CD4-positive, CD25-positive, alpha-beta regulatory T cell (primary cell): ENCODE measurements around the gene NDUFAF4. TPM values are rescaled to one million over a fixed set of nuclear protein-coding genes. Genes with fewer than 3 reads are reported as not detected.

Experiments used
- ATAC-seq, 2 donors: fragments of 150-1000 bp; cut with Tn5 transposase; one replicate each; pipeline ENCODE4 v1.10.0; 2021; ENCODE audit warnings: low read depth in 2 of 2, moderate number of reproducible peaks in 2 of 2, moderate library complexity in 1 of 2
- DNase-seq, 3 donors: peaks; one replicate each; pipeline versions ENCODE4 v3.0.0 to v3.0.0-alpha.2; 2012 to 2022; ENCODE audit warnings: mixed read lengths in 1 of 3
- H3K27ac ChIP-seq: one replicate; pipeline ENCODE4 v1.7.0; 2013; ENCODE audit warnings: mild to moderate bottlenecking, low read length; ENCODE audit not compliant: insufficient read depth, poor library complexity, severe bottlenecking
- H3K27me3 ChIP-seq: one replicate; pipeline ENCODE4 v1.7.0; 2013; ENCODE audit warnings: low read length; ENCODE audit not compliant: control insufficient read depth, insufficient read depth
- H3K36me3 ChIP-seq: one replicate; pipeline ENCODE4 v1.7.0; 2013; ENCODE audit warnings: mild to moderate bottlenecking, low read length, moderate library complexity; ENCODE audit not compliant: control insufficient read depth, insufficient read depth
- H3K4me1 ChIP-seq: 2 replicates; pipeline ENCODE4 v1.7.0; 2013; ENCODE audit warnings: mild to moderate bottlenecking, low read length; ENCODE audit not compliant: insufficient read depth, control insufficient read depth, poor library complexity, severe bottlenecking
- H3K4me3 ChIP-seq: one replicate; pipeline ENCODE4 v1.7.0; 2013; ENCODE audit warnings: low read depth, mild to moderate bottlenecking, low read length, moderate library complexity
- H3K9me3 ChIP-seq, 2 experiments: 1 replicate in 1 of 2; 2 replicates in 1 of 2; pipeline ENCODE4 v1.7.0; 2013; ENCODE audit warnings: low read length in 2 of 2, mild to moderate bottlenecking in 1 of 2, moderate library complexity in 1 of 2; ENCODE audit not compliant: control insufficient read depth in 2 of 2
- H3K27ac Mint-ChIP-seq, 3 donors: one replicate each; pipeline ENCODE4 v1.8.0; 2020 to 2022; ENCODE audit warnings: mild to moderate bottlenecking in 3 of 3, mixed read lengths in 3 of 3, moderate library complexity in 2 of 3
- H3K27me3 Mint-ChIP-seq: one replicate; pipeline ENCODE4 v1.8.0; 2022; ENCODE audit warnings: mild to moderate bottlenecking, mixed read lengths
- H3K36me3 Mint-ChIP-seq: one replicate; pipeline ENCODE4 v1.8.0; 2020; ENCODE audit warnings: mixed read lengths
- H3K4me1 Mint-ChIP-seq, 4 donors: one replicate each; pipeline ENCODE4 v1.8.0; 2020 to 2022; ENCODE audit warnings: mixed read lengths in 4 of 4, mild to moderate bottlenecking in 1 of 4
- H3K4me3 Mint-ChIP-seq, 4 donors: one replicate each; pipeline ENCODE4 v1.8.0; 2020 to 2022; ENCODE audit warnings: mild to moderate bottlenecking in 4 of 4, mixed read lengths in 4 of 4, moderate library complexity in 3 of 4
- H3K9me3 Mint-ChIP-seq, 7 donors: one replicate each; pipeline ENCODE4 v1.8.0; 2020 to 2022; ENCODE audit warnings: mixed read lengths in 7 of 7, mild to moderate bottlenecking in 3 of 7, moderate library complexity in 2 of 7
- polyA plus RNA-seq, 4 donors: library from polyadenylated mRNA; unstranded; fragments of 300-500 nt; fragmentation: Illumina TruSeq; gene quantifications; one replicate each; pipeline ENCODE4 v1.2.3, GENCODE V29; 2021
- total RNA-seq: library from RNA; stranded (reverse); gene quantifications from one replicate; pipeline ENCODE4 v1.2.3, GENCODE V29; 2022

Gene NDUFAF4
- total and polyA plus RNA-seq, 5 donors from 2014 or later, result 25.6 to 88.7 (median 70.2) TPM

- Mint-ChIP-seq H3K9me3 (peaks cover 0 to 27% (median 11%) of the 10 kb centered on the region in 7 donors), H3K4me1 (no peaks in the 10 kb centered on the region), H3K27ac (no peak overlapping the region), H3K36me3 (no peaks in the 10 kb centered on the region), H3K27me3 (peaks cover 26% of the 10 kb centered on the region), H3K4me3 (no peak overlapping the region)
- Histone ChIP-seq H3K27me3 (peaks cover 5% of the 10 kb centered on the region), H3K36me3 (no peaks in the 10 kb centered on the region), H3K27ac (no peak overlapping the region), H3K4me3 (no peak overlapping the region), H3K9me3 (peaks cover 6 to 9% of the 10 kb centered on the region in 2 experiments), H3K4me1 (no peaks in the 10 kb centered on the region)
- DNase-seq, result no peak
- ATAC-seq, result no peak
These were observed 48.1 kb downstream of the NDUFAF4 start for GRCh38 chr6:96849615-96850014.

- no peak overlapping the region for H3K4me3 Mint-ChIP-seq
- H3K36me3 ChIP-seq, result no peaks in the 10 kb centered on the region
- no peak overlapping the region for H3K27ac ChIP-seq
- peaks cover 6% of the 10 kb centered on the region for H3K27me3 ChIP-seq
- no peak overlapping the region for H3K4me3 ChIP-seq
- DNase-seq (no peak), ATAC-seq (no peak)
- no peaks in the 10 kb centered on the region for H3K4me1 Mint-ChIP-seq
- no peaks in the 10 kb centered on the region for H3K36me3 Mint-ChIP-seq
- H3K4me1 ChIP-seq, result no peaks in the 10 kb centered on the region
- peaks cover 34% of the 10 kb centered on the region for H3K27me3 Mint-ChIP-seq
- no peak overlapping the region for H3K27ac Mint-ChIP-seq
- peaks cover 0 to 31% (median 10%) of the 10 kb centered on the region in 7 donors for H3K9me3 Mint-ChIP-seq
- peaks cover 6 to 9% of the 10 kb centered on the region in 2 experiments for H3K9me3 ChIP-seq
These were observed 53.2 kb downstream of the NDUFAF4 start for GRCh38 chr6:96844530-96844929.

- H3K27me3 Mint-ChIP-seq, result peaks cover 50% of the 10 kb centered on the region
- Histone ChIP-seq H3K27ac (no peak overlapping the region), H3K4me3 (no peak overlapping the region), H3K27me3 (peaks cover 8% of the 10 kb centered on the region), H3K9me3 (peaks cover 6 to 9% of the 10 kb centered on the region in 2 experiments), H3K36me3 (no peaks in the 10 kb centered on the region), H3K4me1 (peaks cover 17% of the 10 kb centered on the region)
- H3K36me3 Mint-ChIP-seq, result no peaks in the 10 kb centered on the region
- peaks cover 0 to 19% (median 5%) of the 10 kb centered on the region in 7 donors for H3K9me3 Mint-ChIP-seq
- ATAC-seq (no peak), DNase-seq (no peak)
- H3K4me3 Mint-ChIP-seq, result no peak overlapping the region
- no peak overlapping the region for H3K27ac Mint-ChIP-seq
- H3K4me1 Mint-ChIP-seq, result peaks cover 3 to 15% (median 6%) of the 10 kb centered on the region in 4 donors
These were observed 56.3 kb downstream of the NDUFAF4 start for GRCh38 chr6:96841345-96841744.

Other genes with a start within 250 kb of the NDUFAF4 start
- 0.10 TPM for gene GPR63, start 60.4 kb downstream of the NDUFAF4 start, total RNA-seq
- under 1 TPM in 2 of 4 donors, not detected in 2; 0.07 to 0.11 TPM for gene GPR63, start 60.4 kb downstream of the NDUFAF4 start, polyA plus RNA-seq
- 1.6 TPM for gene KLHL32, start 26.8 kb upstream of the NDUFAF4 start, total RNA-seq
- 1 to 10 TPM; 1.1 to 2.3 (median 1.6) TPM for gene KLHL32, start 26.8 kb upstream of the NDUFAF4 start, polyA plus RNA-seq